ENCODE measurements around the gene HEATR3.
A peak's percentile ranks its signal among the peaks of the same experiment; 100 is the strongest.

The HEATR3 gene

GRCh38 chr16:50069060-50069459 is 3.3 kb downstream of the HEATR3 start:
- no peaks in the 10 kb centered on the region for H4K20me1 ChIP-seq (ENCODE audit: insufficient read depth)
- H3K4me2 ChIP-seq, result peak overlapping the region; percentile 87
- H3K36me3 ChIP-seq (ENCODE audit: insufficient read depth), result no peaks in the 10 kb centered on the region; the same call in 1 of the 2 replicates

DNA sequence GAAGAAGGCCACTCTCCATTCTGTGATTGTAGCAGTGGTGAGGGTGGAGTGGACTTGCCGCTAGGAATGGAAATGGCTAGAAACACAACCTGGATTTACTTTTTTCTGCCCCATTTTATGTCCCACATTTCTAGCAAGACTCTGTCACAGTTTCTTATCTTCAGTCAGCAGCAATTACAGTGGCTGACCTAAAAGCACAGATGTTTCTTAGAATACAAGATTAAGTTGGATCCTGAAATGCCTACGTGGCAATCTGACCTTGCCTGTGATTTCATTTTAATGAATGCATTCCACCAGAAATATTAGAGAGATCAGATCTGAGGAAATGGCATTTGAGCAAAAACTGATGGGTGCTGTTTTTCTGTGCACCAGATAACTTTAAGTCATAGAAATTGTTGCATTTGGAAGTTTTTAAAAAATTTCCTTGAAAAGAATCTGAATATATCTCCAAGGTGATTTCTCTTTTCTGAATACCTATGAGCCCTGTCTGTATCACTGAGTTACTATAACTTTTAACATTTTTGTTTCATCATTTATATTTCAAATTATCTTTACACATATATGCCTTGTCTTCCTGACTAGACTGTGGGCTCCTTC is 5.4 kb downstream of the HEATR3 start:
- Histone ChIP-seq H4K20me1 (ENCODE audit: insufficient read depth) (no peaks in the 10 kb centered on the region), H3K36me3 (ENCODE audit: insufficient read depth) (no peaks in the 10 kb centered on the region; the same call in 1 of the 2 replicates), H3K27me3 (ENCODE audit: insufficient read depth, low read depth) (no peaks in the 10 kb centered on the region), H3K9ac (peak overlapping the region; percentile 27), H3K4me3 (IDR thresholded peaks at IDR 0.05; ENCODE audit: insufficient read depth, low read depth, low read length) (no peak overlapping the region), H3K79me2 (ENCODE audit: insufficient read depth, low read depth) (peaks cover 47% of the 10 kb centered on the region), H3K4me2 (peak overlapping the region; percentile 87), H3K4me1 (ENCODE audit: low read depth, poor library complexity, severe bottlenecking) (peaks cover 65% of the 10 kb centered on the region), H3K27ac (peak overlapping the region; percentile 85), H2AFZ (ENCODE audit: low read depth) (no peak overlapping the region)
- TF ChIP-seq CTCF (conservative IDR thresholded peaks at IDR 0.05; ENCODE audit: low read depth, low read length), result no peak

More at GRCh38 chr16:50069060-50069459, 3.3 kb downstream of the HEATR3 start:
- Histone ChIP-seq H3K27me3 (ENCODE audit: insufficient read depth, low read depth) (no peaks in the 10 kb centered on the region), H3K4me3 (IDR thresholded peaks at IDR 0.05; ENCODE audit: insufficient read depth, low read depth, low read length) (no peak overlapping the region), H3K27ac (peak overlapping the region; percentile 85; the same call in 1 of the 2 replicates), H3K4me1 (ENCODE audit: low read depth, poor library complexity, severe bottlenecking) (peaks cover 69% of the 10 kb centered on the region), H3K9ac (no peak overlapping the region), H3K79me2 (ENCODE audit: insufficient read depth, low read depth) (peaks cover 47% of the 10 kb centered on the region), H2AFZ (ENCODE audit: low read depth) (no peak overlapping the region)
- TF ChIP-seq CTCF (conservative IDR thresholded peaks at IDR 0.05; ENCODE audit: low read depth, low read length), result no peak

DNA sequence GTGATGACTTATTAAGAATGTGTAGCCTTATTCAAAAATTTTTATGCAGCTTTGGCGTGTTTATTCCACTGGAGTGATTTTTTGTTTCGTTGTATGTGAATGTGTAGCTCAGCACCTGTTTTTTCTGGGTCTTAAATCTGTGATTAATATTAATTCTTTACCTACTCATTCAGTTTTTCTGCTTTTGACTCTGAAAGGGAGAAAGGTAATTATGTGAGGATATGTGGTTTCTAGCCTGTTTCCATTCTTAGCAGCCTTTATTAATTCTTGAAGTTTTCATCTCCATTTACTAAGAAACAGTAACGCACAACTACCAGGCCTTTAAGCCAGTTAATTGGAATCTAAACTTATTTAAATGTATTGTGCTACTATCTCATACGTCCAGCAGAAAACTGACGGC is 7.0 kb downstream of the HEATR3 start:
- peaks cover 34% of the 10 kb centered on the region for H3K79me2 ChIP-seq (ENCODE audit: insufficient read depth, low read depth)
- H2AFZ ChIP-seq (ENCODE audit: low read depth), result no peak overlapping the region
- no peaks in the 10 kb centered on the region for H4K20me1 ChIP-seq (ENCODE audit: insufficient read depth)
- no peak for TF ChIP-seq CTCF (conservative IDR thresholded peaks at IDR 0.05; ENCODE audit: low read depth, low read length)
- H3K27ac ChIP-seq, result no peak overlapping the region
- no peak overlapping the region for H3K4me3 ChIP-seq (IDR thresholded peaks at IDR 0.05; ENCODE audit: insufficient read depth, low read depth, low read length)
- H3K36me3 ChIP-seq (ENCODE audit: insufficient read depth), result peaks cover 3% of the 10 kb centered on the region; the same call in 1 of the 2 replicates
- H3K27me3 ChIP-seq (ENCODE audit: insufficient read depth, low read depth), result no peaks in the 10 kb centered on the region
- H3K4me2 ChIP-seq, result no peak overlapping the region
- H3K4me1 ChIP-seq (ENCODE audit: low read depth, poor library complexity, severe bottlenecking), result peaks cover 60% of the 10 kb centered on the region
- no peak overlapping the region for H3K9ac ChIP-seq

DNA sequence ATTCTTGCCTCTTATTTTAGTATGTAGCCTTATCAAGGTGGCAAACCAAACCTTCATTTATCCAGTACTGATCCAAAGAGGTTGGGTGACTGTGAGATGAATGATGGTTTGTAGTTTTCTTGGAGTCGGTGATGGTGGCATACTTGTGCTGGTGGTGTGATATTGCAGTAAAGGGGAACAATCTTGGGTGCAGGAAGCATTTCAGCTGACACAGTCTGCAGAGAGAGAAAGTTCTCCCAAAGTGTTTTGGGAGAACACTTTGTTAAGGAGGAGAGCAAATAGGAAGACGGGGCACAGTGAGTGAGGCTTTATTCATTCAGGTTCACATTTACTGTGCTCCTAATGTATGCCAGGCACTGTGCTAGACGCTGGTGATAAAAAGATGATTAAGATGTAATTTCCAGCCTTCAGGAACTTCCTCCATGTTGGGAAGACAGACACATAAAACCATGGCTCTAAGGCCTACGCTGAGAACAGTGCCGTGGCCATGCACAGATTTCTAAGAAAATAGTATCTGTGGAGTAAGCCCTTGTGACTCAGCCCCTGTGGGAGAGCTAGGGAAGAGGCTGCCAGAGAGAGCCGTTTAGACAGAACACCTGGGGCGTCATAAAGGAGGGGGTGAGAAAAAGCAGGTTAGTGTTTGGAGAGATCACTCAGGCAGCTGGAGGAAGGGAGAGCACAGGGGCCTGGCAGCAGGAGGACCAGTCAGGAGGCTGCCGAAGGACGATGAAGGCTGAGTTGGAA is 13.8 kb downstream of the HEATR3 start:
- H3K27me3 ChIP-seq (ENCODE audit: insufficient read depth, low read depth), result no peaks in the 10 kb centered on the region
- peaks cover 11% of the 10 kb centered on the region for H3K36me3 ChIP-seq (ENCODE audit: insufficient read depth)
- no peak overlapping the region for H3K9ac ChIP-seq

More for the DNA sequence above, 13.8 kb downstream of the HEATR3 start:
- Histone ChIP-seq H3K27ac (no peak overlapping the region), H3K4me1 (ENCODE audit: low read depth, poor library complexity, severe bottlenecking) (peaks cover 6% of the 10 kb centered on the region), H3K4me3 (IDR thresholded peaks at IDR 0.05; ENCODE audit: insufficient read depth, low read depth, low read length) (no peak overlapping the region), H3K79me2 (ENCODE audit: insufficient read depth, low read depth) (no peaks in the 10 kb centered on the region), H4K20me1 (ENCODE audit: insufficient read depth) (no peaks in the 10 kb centered on the region), H3K4me2 (no peak overlapping the region), H2AFZ (ENCODE audit: low read depth) (no peak overlapping the region)
- TF ChIP-seq CTCF (conservative IDR thresholded peaks at IDR 0.05; ENCODE audit: low read depth, low read length), result no peak

Data from KMS-11 (cell line).